H9 (cell line): ENCODE results near the gene MICAL2. TPM values are rescaled to one million over a fixed set of nuclear protein-coding genes. Genes with fewer than 3 reads are reported as not detected.

Experiments
- DNase-seq: peaks from one replicate; pipeline ENCODE4 v3.0.0-alpha.2; 2017
- H2AFZ ChIP-seq: one replicate; pipeline ENCODE4 v1.6.1; 2013; ENCODE audit warnings: mild to moderate bottlenecking, low read length, control low read depth, moderate library complexity
- H2AK5ac ChIP-seq: 2 replicates; pipeline ENCODE4 v1.6.1; 2013; ENCODE audit warnings: low read length, control low read depth, mixed read lengths; ENCODE audit not compliant: insufficient read length
- H2BK120ac ChIP-seq: one replicate; pipeline ENCODE4 v1.6.1; 2013; ENCODE audit warnings: low read depth, mild to moderate bottlenecking, low read length, control low read depth, inconsistent platforms; ENCODE audit not compliant: poor library complexity, severe bottlenecking
- H2BK12ac ChIP-seq: 2 replicates; pipeline ENCODE4 v1.6.1; 2013; ENCODE audit warnings: low read length, control low read depth, mixed read lengths, low read depth; ENCODE audit not compliant: insufficient read length
- H2BK15ac ChIP-seq: 2 replicates; pipeline ENCODE4 v1.6.1; 2013; ENCODE audit warnings: low read depth, low read length, control low read depth
- H2BK20ac ChIP-seq: one replicate; pipeline ENCODE4 v1.6.1; 2013; ENCODE audit warnings: low read depth, mild to moderate bottlenecking, low read length, control low read depth, inconsistent platforms; ENCODE audit not compliant: poor library complexity, severe bottlenecking
- H2BK5ac ChIP-seq: 2 replicates; pipeline ENCODE4 v1.6.1; 2013; ENCODE audit warnings: low read length, control low read depth, mixed read lengths; ENCODE audit not compliant: insufficient read length
- H3K14ac ChIP-seq: 2 replicates; pipeline ENCODE4 v1.6.1; 2013; ENCODE audit warnings: low read length, control low read depth; ENCODE audit not compliant: insufficient read depth
- H3K18ac ChIP-seq: 2 replicates; pipeline ENCODE4 v1.6.1; 2013; ENCODE audit warnings: low read depth, mild to moderate bottlenecking, mixed read lengths, low read length, control low read depth; ENCODE audit not compliant: insufficient read length
- H3K23ac ChIP-seq: 2 replicates; pipeline ENCODE4 v1.6.1; 2013; ENCODE audit warnings: low read length, control low read depth, mixed read lengths, low read depth; ENCODE audit not compliant: insufficient read length
- H3K23me2 ChIP-seq: 2 replicates; pipeline ENCODE4 v1.6.1; 2013; ENCODE audit warnings: low read depth, mild to moderate bottlenecking, mixed read lengths, low read length, control low read depth; ENCODE audit not compliant: insufficient read length, poor library complexity, severe bottlenecking
- H3K27ac ChIP-seq: 2 replicates; pipeline ENCODE4 v1.5.1; 2013; ENCODE audit warnings: low read length, control low read depth, mixed read lengths, low read depth; ENCODE audit not compliant: insufficient read length
- H3K27me3 ChIP-seq: 2 replicates; pipeline ENCODE4 v1.6.1; 2013; ENCODE audit warnings: low read length, control low read depth, inconsistent platforms; ENCODE audit not compliant: insufficient read depth
- H3K4ac ChIP-seq: 2 replicates; pipeline ENCODE4 v1.6.1; 2013; ENCODE audit warnings: low read depth, mild to moderate bottlenecking, control low read depth, inconsistent platforms, low read length, moderate library complexity
- H3K4me1 ChIP-seq: 2 replicates; pipeline ENCODE4 v1.6.1; 2013; ENCODE audit warnings: low read length, control low read depth, inconsistent platforms; ENCODE audit not compliant: insufficient read depth
- H3K4me2 ChIP-seq: 2 replicates; pipeline ENCODE4 v1.6.1; 2013; ENCODE audit warnings: low read length, control low read depth, mixed read lengths; ENCODE audit not compliant: insufficient read length, insufficient read depth
- H3K56ac ChIP-seq: 2 replicates; pipeline ENCODE4 v1.6.1; 2013; ENCODE audit warnings: low read depth, mild to moderate bottlenecking, mixed read lengths, low read length, control low read depth; ENCODE audit not compliant: insufficient read length
- H3K79me1 ChIP-seq: 2 replicates; pipeline ENCODE4 v1.6.1; 2013; ENCODE audit warnings: low read depth, mild to moderate bottlenecking, moderate library complexity, low read length, control low read depth, inconsistent platforms; ENCODE audit not compliant: insufficient read depth, poor library complexity, severe bottlenecking
- H3K79me2 ChIP-seq: 2 replicates; pipeline ENCODE4 v1.6.1; 2013; ENCODE audit warnings: low read length, control low read depth, inconsistent platforms; ENCODE audit not compliant: insufficient read depth
- H3K9ac ChIP-seq: 2 replicates; pipeline ENCODE4 v1.6.1; 2013; ENCODE audit warnings: low read length, control low read depth, mixed read lengths; ENCODE audit not compliant: insufficient read length; ENCODE audit errors: extremely low read depth
- H3K9me3 ChIP-seq: one replicate; pipeline ENCODE4 v1.6.1; 2013; ENCODE audit warnings: low read depth, low read length, inconsistent platforms; ENCODE audit not compliant: control insufficient read depth
- H3T11ph ChIP-seq: one replicate; pipeline ENCODE4 v1.6.1; 2013; ENCODE audit warnings: mild to moderate bottlenecking, low read length, control low read depth, inconsistent platforms
- H4K20me1 ChIP-seq: one replicate; pipeline ENCODE4 v1.6.1; 2013; ENCODE audit not compliant: control insufficient read depth, insufficient read length, insufficient read depth
- H4K5ac ChIP-seq: 2 replicates; pipeline ENCODE4 v1.6.1; 2013; ENCODE audit warnings: low read depth, mild to moderate bottlenecking, mixed read lengths, low read length, control low read depth; ENCODE audit not compliant: insufficient read length
- H4K8ac ChIP-seq: replicated peaks from 2 replicates; pipeline ENCODE4 v1.6.1; 2013; ENCODE audit warnings: low read length, control low read depth, mixed read lengths, low read depth; ENCODE audit not compliant: insufficient read length
- H4K91ac ChIP-seq: 2 replicates; pipeline ENCODE4 v1.6.1; 2013; ENCODE audit warnings: low read depth, mild to moderate bottlenecking, moderate library complexity, mixed read lengths, low read length, control low read depth; ENCODE audit not compliant: insufficient read length
- H3K27ac Mint-ChIP-seq, 3 experiments: 2 replicates in 2 of 3; 3 replicates in 1 of 3; pipeline ENCODE4 v1.8.0; 2020 to 2021; ENCODE audit warnings: mixed read lengths in 3 of 3, mild to moderate bottlenecking in 1 of 3, moderate library complexity in 1 of 3
- H3K27me3 Mint-ChIP-seq: 2 replicates; pipeline ENCODE4 v1.8.0; 2021; ENCODE audit warnings: low read depth, mild to moderate bottlenecking, moderate library complexity, mixed read lengths
- H3K36me3 Mint-ChIP-seq, 3 experiments: 2 replicates in 2 of 3; 3 replicates in 1 of 3; pipeline ENCODE4 v1.8.0; 2020 to 2021; ENCODE audit warnings: low read depth in 3 of 3, mixed read lengths in 3 of 3; ENCODE audit not compliant: insufficient read depth in 1 of 3
- H3K4me1 Mint-ChIP-seq, 2 experiments: 2 replicates each; pipeline ENCODE4 v1.8.0; 2020; ENCODE audit warnings: mixed read lengths in 2 of 2
- H3K4me3 Mint-ChIP-seq, 2 experiments: 2 replicates in 1 of 2; 3 replicates in 1 of 2; pipeline ENCODE4 v1.8.0; 2020 to 2021; ENCODE audit warnings: mild to moderate bottlenecking in 2 of 2, mixed read lengths in 2 of 2, moderate library complexity in 1 of 2
- H3K9me3 Mint-ChIP-seq, 2 experiments: 2 replicates in 1 of 2; 3 replicates in 1 of 2; pipeline ENCODE4 v1.8.0; 2020; ENCODE audit warnings: mild to moderate bottlenecking in 2 of 2, mixed read lengths in 2 of 2, moderate library complexity in 1 of 2
- CTCF ChIP-seq: fragments of 200-600 bp; sonication (generic); conservative IDR thresholded peaks from 3 replicates; pipeline ENCODE4 v1.8.0; 2021; ENCODE audit warnings: antibody characterized with exemption, mild to moderate bottlenecking
- total RNA-seq: library from RNA; stranded (reverse); gene quantifications from 2 replicates; pipeline ENCODE4 v1.2.1, GENCODE V29; 2021

MICAL2 gene
- total RNA-seq, 1 experiment from 2014 or later = 4.7 TPM

- no peak overlapping the region for H2BK20ac ChIP-seq
- TF ChIP-seq CTCF = no peak
- no peaks in the 10 kb centered on the region for H3K9me3 ChIP-seq
- no peak overlapping the region for H3K4me2 ChIP-seq
- no peaks in the 10 kb centered on the region for H3K79me1 ChIP-seq
- H4K5ac ChIP-seq = no peak overlapping the region
- no peak overlapping the region for H2BK15ac ChIP-seq
- no peaks in the 10 kb centered on the region for H3K23me2 ChIP-seq
- Mint-ChIP-seq H3K4me3 (no peak overlapping the region), H3K27ac (no peak overlapping the region), H3K27me3 (peaks cover 5% of the 10 kb centered on the region; the same call in 1 of the 2 replicates), H3K4me1 (peaks cover 12 to 13% of the 10 kb centered on the region in 2 experiments; a peak in 3 of 4 replicates), H3K36me3 (no peaks in the 10 kb centered on the region), H3K9me3 (no peaks in the 10 kb centered on the region; a peak in 1 of 5 replicates)
- H4K20me1 ChIP-seq = no peaks in the 10 kb centered on the region
- no peak for DNase-seq
- H3K18ac ChIP-seq = no peak overlapping the region
- H2BK5ac ChIP-seq = no peak overlapping the region
- no peak overlapping the region for H3K56ac ChIP-seq
- H3K14ac ChIP-seq = no peak overlapping the region
- H3K9ac ChIP-seq = no peak overlapping the region
- no peak overlapping the region for H3T11ph ChIP-seq
- H3K4ac ChIP-seq = no peak overlapping the region
- no peaks in the 10 kb centered on the region for H3K79me2 ChIP-seq
- no peak overlapping the region for H2AK5ac ChIP-seq
- no peak overlapping the region for H3K23ac ChIP-seq
- H2AFZ ChIP-seq = no peak overlapping the region
- no peaks in the 10 kb centered on the region for H3K4me1 ChIP-seq
- H4K91ac ChIP-seq = no peak overlapping the region
- H2BK12ac ChIP-seq = no peak overlapping the region
- H2BK120ac ChIP-seq = no peak overlapping the region
- no peaks in the 10 kb centered on the region for H3K27me3 ChIP-seq
- no peak overlapping the region for H4K8ac ChIP-seq
- no peak overlapping the region for H3K27ac ChIP-seq
These were observed 26.1 kb upstream of the MICAL2 start for GRCh38 chr11:12084256-12084655.
